KG1 (cell line): ENCODE data around the gene EHBP1.

Source experiments
- DNase-seq: peaks from one replicate; lab custom pipeline; 2025; lab: John Stamatoyannopoulos, UW

The EHBP1 gene

DNA sequence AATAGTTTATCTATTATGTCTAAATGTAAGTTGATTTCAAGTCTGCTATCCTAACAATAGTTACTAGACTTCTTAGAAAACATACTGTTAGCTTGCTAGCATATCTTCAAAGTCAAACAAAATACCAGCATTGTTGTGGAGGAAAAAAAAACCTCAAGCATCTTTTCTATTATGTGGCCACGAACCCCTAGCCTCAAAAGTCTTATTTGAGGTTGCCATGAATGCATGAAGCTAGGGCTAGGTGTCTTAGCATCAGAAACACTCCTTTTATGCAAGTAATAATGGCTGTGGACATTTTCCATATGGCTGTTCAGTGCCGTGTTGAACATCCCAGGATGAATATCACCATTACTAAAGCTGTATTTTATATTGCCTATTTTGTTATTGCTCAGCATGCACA lies 258.5 kb downstream of the EHBP1 start:
- no peak for DNase-seq

DNA sequence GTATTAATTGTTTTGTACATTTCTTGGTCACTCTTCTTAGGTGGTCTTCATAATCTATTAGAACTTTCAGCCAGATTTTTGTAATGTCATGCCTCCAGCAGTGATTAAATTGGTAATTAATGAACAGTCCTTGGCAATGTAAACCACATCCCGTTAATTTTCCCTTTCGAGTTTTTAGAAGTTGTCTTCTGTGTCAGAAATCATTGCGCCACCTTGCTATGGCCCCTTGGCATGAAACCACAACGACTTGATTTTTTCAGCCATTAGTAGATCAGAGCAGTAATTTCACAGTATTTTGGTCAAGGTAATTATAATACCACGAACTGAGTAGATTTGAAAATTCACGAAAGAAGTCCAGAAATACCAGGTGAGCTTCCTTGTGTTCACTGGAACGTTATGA lies 259.2 kb downstream of the EHBP1 start:
- no peak for DNase-seq

DNA sequence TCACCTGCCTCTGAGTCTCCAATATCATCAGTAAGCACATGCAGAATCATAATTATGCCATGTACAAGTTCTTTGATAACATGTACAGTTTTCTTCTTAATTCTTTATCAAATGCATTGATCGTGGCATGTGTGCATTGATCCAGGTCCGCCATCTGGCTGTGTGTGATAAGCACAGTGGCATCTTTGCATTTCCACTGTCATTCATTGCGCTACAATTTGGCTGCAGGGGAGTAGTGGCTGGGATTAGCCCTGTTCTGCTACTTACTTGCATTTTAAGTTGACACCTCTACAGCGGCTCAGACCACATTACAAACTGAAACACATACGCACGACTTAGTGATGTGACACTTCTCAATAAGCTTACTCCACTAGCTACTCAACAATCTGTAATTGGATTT lies 261.5 kb downstream of the EHBP1 start:
- DNase-seq: no peak

DNA sequence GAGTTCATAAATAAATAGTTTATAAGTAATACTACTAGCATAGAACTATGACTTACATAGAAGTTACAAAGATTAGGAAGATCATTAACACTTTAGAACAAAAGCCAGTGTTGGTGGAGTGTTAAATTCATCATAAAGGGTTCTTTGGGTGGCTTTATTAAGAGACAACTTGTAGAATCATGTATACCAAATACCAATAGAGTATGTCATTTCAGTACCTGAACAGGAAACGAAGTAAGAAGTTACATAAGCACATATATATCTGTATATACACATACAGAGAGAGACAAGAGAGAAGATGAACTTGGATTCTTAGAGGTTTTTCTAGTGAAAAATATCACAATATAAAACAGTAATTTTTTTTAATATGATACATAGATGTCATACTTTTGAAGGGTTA lies 262.7 kb downstream of the EHBP1 start:
- no peak for DNase-seq

DNA sequence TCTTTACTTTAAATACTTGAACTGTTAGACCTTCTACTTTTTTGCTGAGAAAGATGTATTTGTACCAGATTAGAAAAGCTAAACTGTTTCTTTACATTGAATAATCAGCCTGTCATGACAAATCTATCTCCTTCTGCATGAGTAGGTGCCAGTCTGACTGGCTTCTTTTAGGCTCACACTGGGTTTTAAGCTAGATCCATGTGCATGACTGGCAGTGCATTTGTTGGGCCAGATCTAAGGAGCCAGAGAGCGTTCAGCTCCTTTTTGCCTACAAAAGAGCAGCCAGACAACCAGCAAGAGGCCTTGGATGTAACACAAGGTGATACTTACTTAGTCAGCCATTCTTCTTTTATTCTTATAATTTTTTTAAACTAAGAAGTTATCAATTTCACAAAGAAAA lies 263.2 kb downstream of the EHBP1 start:
- no peak for DNase-seq

DNA sequence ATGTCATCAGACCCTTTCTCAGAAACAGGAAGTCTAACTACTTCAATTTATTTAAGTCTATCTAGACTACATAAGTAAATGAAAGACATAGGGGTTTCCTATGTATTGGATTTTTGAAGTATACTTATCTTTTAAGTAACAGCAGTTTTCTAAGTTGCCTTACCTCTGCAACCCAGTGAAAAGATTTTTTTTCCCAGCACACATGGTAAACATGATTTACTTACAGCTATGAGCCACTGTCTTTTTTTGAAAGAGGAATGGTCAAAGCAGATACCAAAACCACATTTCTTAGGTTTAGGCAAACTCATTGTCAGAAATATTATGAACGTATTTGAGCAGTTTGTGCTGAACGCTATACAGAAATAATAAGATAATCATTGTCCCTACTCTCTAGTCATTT lies 266.4 kb downstream of the EHBP1 start:
- no peak for DNase-seq

DNA sequence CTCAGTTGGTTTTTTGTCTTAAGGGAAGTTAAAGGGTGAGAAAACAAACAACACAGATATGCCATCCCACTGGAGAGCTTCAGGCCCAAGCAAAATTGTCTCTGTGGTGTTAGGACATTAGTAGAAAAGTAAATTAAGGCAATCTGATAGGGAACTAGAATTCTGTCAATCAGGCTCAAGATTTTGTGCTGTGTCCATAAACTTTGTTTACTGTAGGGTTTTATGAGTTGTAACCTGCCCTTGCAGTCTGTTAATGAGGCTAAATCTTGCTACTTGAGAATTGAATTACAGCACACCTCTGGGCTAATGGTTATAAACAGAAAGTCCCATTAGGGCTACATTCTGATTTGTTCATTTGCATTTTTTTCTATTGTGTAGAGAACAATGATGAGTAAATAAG lies 267.1 kb downstream of the EHBP1 start:
- no peak for DNase-seq

DNA sequence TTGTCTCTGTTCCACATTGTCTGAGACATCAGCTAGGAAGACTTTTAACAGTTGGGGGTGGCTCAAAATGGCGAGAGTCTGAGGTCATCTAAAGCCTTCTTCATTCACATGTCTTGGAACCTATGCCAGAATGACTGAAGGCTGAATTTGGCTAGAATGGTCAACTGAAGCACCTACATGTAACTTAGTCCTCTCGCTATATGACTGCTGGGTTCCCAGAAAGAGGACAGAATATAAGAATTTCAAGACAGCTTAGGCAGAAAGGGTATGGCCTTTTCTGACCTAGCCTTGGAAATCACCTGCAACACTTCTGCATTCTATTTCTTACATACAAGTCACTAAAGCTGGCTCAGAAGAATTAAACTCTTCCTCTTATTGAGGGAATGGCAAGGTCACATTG lies 269.5 kb downstream of the EHBP1 start:
- DNase-seq: no peak

DNA sequence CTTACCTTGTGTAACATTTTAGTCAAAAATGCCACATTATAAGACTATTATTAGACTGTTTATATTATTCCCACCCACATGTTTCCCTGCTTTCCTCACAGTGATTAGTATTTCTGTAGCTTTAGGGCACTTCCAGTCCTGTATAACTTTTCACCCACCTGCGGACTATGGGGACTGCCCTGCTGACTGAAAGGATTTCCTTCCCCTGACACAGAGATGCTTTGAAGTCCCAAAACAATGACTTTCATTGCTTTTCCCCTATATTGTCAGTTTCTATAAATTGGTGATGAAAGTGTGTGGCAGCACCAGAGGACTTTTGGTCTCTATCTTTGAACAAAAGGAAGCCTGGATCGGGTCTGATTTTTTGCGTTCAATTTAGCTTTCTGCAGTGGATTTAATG lies 286.1 kb downstream of the EHBP1 start:
- no peak for DNase-seq

DNA sequence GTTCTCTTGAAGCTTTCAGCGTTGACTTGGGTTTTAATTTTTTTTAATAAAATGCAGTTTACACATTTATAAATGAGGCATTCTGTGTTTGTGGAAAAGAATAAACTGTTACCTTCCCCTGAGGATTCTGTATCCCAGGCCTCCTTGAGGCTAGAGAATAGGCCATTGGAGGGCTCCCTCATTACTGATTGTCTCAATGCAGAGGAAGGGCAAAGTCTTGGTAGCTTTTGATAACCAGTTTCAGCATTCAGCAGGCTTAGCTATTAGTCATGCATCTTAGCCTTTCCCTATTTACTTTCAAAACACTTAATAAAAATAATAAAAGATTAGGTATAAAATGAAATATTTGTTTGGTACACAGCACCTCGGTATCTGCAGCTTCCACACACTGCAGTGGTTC lies 287.0 kb downstream of the EHBP1 start:
- DNase-seq: no peak

DNA sequence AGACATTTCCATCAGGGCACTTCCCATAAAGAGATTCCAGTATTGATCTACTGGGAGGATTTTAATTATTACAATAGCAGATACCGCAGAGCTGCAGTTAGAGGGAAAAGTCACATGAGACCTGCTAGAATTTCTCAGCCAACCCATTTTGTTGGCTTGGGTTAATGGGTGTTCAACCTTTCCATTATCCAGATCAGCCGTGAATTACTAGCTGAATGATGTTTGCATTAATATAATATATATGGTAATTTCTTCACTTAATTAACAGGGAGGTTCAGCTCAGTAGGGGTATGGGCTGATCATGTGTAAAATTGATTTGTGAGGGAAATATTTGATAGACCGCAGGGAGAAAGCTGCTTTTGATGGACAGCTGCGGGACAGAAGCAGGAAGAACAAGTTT lies 288.7 kb downstream of the EHBP1 start:
- DNase-seq: no peak

DNA sequence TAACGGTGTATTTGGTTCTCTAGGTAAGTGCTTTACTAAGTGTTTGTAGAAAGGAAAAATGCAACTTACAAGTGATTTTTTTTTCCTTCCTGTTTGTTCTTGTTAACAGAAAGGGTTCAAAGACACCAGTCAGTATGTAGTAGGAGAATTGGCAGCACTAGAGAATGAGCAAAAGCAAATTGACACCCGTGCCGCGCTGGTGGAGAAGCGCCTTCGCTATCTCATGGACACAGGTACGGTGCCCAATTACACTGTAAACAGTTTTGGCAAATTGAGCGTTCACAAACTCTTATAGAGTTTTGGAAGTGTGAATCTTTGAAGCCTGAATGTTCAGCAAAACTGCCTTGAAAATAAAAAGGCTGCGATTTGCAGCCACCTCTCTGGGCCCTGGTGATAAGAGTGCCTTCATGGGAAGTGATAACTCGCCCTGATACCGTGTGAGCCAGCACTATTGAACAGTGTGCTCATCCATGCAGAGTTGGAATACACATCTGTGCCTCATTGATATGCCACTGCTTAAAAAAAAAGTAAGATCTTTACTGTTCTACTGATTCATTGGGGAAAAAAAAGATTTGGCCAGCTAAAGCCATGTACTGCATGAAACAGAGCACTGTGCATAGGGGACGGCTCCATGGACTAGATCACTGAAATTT lies 291.1 kb downstream of the EHBP1 start:
- no peak for DNase-seq

DNA sequence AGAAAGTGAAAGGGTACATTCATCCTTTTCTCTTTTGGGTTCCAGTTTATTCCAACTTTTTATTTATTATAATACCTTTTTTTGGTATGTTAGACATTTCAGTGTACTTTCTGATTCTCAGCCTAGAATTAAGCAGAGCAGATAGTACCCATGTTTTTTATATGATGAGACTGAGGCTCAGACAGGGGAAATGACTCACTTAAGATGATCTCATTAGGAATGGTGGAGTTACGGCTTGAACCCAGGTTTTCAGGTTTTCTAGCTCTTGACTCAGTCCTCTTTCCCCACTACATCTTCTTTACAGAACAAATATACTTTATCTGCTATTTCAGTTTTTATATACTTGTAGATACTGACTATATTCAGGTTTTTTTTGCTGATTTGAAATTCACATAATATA lies 293.4 kb downstream of the EHBP1 start:
- no peak for DNase-seq

DNA sequence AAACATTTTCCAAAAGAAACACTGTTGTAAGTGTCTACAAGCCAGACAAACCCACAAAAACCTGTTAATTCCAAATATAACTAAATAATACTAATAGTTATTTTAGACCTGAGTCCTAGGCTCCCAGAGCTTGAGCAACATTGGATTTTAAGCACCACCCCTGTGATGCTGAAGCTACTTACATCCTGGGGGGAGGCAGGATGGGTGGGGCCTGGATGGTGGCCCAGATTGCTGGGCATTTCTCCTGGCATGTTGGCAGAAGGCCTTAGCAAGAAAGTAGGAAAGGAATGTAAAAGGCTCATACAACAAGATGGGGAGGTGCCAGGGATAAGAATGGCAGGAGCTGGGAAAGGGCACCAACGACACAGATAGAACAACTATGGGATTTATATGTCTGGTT lies 294.4 kb downstream of the EHBP1 start:
- DNase-seq: no peak

DNA sequence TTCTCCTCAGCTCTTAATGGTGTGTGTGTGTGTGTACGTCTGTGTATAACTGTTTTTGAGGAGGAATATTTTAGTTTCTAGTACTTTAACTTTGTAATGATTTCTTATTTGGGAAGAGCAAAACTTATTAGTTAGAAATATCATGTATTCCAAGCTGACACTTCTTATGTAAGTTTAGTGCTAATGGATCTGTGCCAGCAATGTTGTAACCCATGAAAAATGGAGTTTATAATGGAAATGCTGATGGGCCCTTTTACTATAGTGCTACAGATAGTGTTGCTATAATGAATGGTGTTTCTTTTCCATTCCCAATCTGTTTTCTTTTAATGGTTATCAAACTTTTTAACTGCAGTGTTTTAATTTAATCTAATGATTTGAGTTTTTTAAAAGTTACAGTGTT lies 295.3 kb downstream of the EHBP1 start:
- DNase-seq: no peak

DNA sequence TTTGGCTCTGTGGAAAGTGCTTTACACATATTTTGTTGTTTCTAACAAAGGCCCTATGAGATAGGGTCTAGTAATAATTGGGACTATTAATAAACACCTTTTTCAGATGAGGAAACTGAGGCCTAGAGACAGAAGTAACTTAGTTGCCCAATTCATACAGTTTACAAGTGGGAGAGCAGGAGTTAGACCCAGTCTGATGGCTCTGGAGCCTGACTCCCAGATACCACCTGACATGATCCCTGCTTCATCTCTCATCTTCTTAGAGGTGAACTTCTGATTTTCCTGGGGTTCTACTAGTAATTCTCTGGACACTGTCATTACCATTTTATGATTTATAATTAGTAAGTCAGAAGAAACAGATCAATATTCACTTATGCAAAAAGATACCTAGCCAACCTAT lies 296.1 kb downstream of the EHBP1 start:
- DNase-seq: no peak

DNA sequence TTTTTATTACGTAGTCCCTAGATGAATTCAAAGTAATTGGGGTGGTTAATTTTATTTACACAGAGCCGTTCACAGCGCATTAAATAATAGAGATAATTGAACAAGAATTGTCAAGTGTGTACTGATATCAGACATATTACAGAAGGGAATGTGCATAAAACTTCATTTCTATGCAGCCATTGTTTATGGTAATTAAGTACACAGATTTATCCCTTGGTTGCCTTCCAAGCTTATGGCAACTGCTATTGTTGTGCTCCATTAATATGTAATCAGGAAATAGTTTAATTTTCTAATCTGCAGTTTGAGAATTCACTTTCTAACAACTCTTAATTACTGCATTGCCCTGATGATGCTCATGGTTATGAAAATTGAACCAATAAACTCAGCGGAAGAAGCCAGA lies 297.8 kb downstream of the EHBP1 start:
- no peak for DNase-seq

DNA sequence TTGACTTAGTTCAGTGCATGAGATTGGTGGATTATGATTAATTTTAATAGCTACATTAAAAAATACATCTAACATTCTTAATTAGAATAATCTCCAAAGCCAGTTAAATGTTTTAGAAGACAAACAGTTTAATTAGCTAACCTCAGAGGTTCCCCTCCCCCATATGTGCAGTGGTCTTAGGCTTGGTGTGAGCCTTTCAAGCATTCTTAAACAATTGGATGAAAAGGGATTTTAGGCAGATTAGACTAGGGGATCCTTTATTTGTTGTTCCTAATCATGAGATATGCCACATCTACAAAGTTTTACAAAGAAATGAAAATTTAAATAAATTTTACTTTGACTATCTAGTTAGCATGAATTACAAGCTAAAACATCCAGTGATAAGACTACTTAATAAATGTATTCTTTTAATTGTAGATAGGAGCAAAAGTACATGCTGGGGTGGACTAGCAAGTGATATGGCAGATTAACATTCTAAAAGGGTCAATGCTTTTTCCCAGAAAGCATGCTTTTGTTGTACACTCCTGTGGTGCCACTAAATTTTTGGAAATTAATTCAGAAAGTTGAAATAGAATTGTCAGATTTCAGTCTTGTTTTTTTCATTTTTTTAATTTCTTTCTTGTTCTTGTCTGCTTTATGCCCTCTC lies 302.4 kb downstream of the EHBP1 start:
- no peak for DNase-seq

DNA sequence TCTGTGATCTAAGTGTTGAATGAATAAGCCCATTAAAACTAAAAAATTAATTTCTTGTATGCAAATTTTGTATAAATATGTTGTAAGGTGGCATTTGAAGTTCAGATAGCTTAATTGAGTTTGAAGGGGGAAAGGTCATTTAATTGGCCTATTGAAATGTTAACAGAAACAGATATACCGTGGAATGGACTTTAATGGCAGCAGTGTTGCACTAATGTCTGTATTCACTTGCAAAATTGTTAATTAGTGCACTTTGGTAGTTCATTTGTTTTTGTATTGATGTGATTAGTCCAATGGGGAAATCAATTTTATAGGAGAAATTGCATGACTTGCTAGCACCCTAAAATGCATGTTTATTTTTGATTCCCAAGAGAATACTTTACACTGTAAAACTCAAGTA lies 303.3 kb downstream of the EHBP1 start:
- DNase-seq: no peak

DNA sequence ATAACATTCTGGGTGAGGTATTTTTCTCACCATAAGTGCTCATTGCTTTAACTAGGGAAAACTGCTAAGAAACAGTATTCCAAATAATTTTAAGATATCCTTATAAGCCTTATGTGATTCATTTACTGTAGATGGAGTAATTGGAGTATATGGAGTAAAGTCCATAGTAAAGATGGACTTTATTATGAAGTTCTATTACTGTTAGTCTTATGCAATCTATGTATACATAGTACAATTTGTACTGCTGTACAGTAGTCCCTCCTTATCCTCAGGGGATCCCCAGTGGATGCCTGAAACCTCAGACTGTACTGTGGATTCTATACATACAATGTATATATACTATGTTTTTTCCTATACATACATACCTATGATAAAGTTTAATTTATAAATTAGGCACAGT lies 304.0 kb downstream of the EHBP1 start:
- DNase-seq: no peak

DNA sequence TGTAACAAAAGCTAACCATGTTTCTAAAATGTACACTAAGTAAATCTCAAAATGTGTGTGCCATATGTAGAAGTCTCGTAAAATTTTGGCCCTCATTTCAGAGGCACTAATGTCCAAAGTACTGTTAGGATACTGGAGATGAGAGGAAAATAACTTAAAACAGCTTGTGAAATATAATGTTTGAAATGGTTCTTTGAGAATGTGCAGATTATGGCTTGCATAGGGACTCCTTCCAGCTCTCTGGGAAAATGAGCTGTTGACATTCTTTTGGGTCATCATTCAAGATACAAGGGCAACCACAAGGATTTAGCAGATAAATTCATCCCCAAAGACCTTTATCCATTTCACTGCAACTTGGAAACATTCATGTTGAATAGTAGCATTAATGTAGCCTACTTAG lies 307.0 kb downstream of the EHBP1 start:
- DNase-seq: no peak

DNA sequence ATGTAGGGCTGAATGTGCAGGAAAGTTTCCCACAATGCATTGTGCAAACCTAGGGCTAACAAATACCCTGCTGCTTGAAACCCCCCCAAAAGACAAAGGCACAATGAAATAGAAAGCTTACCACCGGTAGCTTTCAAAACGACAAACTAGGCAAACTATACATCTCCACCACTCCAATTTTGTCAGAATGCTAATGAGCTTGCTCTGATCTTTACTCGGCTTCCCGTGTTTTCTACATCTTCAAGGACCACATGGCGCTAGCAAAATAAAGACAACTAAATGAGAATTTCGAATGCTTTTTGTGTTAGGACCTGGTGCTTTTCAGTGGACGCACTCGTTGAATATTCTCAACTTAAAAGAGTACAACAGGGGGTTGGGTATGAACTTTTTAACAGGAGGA lies 307.9 kb downstream of the EHBP1 start:
- no peak for DNase-seq

DNA sequence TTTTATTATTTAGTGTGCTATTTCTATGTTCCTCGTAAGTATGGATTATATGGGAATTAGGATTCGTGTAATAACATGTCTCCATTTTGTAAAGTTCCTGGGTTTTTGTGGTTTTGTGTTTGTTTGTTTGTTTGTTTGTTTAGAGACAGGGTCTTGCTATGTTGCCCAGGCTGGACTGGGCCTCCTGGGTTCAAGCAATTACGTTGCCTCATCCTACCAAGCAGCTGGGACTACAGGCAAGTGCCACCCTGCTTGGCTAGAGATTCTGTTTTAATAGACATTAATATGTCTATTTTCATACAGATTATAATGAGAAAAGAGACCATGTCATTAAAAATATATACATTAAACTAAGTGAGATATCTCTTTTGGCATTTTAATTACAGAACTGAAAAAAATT lies 309.9 kb downstream of the EHBP1 start:
- DNase-seq: no peak

DNA sequence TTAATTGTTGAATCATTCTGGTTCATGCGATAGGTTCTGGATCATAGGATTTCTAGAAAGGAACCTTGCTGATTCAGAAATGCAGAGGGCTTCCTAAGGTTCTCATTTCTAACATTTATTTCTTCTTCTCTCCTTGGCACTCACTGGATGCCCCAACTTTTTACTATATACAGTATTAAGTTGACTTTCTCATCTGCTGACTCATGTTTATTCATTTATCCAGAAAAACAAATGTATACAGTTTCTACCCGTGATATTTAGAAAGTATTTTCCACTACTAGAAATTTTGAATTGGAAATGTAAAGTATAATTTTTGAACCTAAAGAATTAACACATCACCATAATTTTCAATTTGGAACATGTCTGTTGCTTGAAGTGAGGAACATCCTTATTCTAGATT lies 312.9 kb downstream of the EHBP1 start:
- no peak for DNase-seq
